D721Med (cell line): ENCODE measurements around the gene CAPSL.
"Not testable (repeated sequence)": the region's sequence is repeated elsewhere in the genome, so short reads cannot be mapped to it uniquely, and the experiment has no call there.

Experiments
- DNase-seq: peaks from one replicate; pipeline ENCODE4 v3.0.0; 2011; ENCODE audit warnings: low spot score; ENCODE audit not compliant: insufficient read length
- FAIRE-seq: peaks from 2 replicates; lab custom pipeline; 2011; peaks lifted over from hg19 to GRCh38; lab: Jason Lieb, UNC
- TF ChIP-seq, protein P1 (sequence below): IDR thresholded peaks from 2 replicates; pipeline ENCODE4 v1.5.1; 2012; ENCODE audit warnings: mild to moderate bottlenecking, control low read depth; ENCODE audit not compliant: insufficient read depth; ENCODE audit errors: missing control alignments

The CAPSL gene

DNA sequence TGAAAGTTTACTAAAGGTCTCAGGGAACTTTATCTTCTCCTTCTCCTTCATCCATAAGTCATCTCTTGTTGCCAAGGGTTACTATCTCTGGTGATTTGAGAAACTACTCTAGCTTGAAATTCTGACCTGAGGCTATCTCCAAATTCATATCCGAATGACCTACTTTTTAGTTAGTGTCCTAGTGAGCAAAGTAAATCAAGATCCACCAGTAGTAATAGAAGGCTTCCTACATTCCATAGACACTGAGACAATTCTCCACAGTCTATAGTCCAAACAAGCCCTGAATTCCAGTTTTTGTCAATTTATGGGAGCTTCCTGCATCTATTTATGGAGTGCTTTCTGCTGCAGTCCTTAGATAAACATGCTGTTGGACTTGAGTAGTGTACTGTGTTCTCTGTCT is 76.7 kb downstream of the CAPSL start:
- no peak for DNase-seq
- FAIRE-seq = no peak
- TF ChIP-seq, protein P1, sequence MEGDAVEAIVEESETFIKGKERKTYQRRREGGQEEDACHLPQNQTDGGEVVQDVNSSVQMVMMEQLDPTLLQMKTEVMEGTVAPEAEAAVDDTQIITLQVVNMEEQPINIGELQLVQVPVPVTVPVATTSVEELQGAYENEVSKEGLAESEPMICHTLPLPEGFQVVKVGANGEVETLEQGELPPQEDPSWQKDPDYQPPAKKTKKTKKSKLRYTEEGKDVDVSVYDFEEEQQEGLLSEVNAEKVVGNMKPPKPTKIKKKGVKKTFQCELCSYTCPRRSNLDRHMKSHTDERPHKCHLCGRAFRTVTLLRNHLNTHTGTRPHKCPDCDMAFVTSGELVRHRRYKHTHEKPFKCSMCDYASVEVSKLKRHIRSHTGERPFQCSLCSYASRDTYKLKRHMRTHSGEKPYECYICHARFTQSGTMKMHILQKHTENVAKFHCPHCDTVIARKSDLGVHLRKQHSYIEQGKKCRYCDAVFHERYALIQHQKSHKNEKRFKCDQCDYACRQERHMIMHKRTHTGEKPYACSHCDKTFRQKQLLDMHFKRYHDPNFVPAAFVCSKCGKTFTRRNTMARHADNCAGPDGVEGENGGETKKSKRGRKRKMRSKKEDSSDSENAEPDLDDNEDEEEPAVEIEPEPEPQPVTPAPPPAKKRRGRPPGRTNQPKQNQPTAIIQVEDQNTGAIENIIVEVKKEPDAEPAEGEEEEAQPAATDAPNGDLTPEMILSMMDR = no peak

DNA sequence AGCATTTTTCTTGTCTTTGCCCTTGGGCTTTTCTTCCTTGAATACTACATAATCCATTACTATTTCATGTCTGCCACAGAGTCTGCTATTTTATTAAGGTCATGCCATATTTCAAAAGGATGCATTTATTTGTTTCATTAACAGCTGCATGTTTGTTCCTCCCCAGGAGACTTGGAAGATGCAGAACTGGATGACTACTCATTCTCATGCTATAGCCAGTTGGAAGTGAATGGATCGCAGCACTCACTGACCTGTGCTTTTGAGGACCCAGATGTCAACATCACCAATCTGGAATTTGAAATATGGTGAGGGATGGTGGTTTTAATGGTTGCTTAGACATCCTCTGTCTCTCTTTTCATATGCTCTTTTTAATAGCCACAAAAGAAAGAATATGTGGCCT is 77.7 kb downstream of the CAPSL start:
- DNase-seq = no peak
- FAIRE-seq = no peak
- TF ChIP-seq, protein P1 = no peak

DNA sequence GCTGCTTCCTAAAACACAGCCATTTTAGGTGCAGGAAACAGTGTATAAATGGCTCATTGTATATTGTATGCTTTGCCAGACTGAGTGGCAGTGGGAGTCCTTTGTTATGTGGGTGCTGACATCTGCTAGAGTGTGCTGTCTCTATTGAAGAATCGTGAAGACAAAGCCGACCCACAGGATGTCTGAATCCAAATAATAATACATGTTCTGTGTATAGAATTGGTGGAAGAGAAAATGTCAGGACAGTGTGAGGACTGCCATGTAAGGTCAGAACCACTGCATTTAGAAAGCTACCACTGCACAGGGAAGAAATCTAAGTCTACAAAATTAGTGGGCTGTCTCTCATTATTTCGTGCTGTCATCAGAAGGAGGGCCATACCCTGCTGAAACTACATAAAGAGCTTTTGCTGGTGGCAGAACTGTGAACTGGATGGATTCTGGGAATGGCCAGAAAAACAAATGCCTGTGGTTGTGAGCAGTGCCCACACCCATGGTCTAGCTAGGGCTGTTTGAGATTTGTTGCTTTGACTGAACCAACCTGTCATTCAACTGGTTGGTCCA is 79.2 kb downstream of the CAPSL start:
- no peak for DNase-seq
- TF ChIP-seq, protein P1 = no peak
- no peak for FAIRE-seq

DNA sequence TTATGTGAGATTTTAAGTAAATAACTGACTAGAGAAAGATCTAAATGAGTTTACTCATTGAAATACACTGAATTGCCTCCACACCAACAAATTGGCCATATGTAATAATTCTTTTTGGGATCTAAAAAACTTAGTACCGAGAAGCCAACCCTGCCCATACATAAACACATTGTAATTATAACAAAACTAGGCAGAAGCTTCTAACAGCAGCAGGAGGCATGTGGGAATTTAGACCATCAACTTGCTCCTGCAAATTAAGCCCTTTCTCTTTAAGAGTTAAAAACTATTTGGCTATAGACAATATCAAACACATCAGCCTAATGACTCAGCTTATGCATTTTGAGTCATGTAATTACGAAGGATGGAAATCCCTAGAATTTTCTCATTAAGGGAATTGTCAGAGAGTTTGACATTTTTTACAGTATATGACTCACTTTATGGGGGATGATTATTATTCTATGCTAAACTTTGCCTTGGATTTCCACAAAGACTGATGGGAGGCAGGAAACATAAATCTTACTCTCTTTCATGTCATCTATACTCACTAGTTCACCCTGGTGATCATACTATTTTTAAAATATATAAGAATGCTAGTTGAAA is 80.7 kb downstream of the CAPSL start:
- DNase-seq = no peak
- no peak for FAIRE-seq
- TF ChIP-seq, protein P1 = no peak

DNA sequence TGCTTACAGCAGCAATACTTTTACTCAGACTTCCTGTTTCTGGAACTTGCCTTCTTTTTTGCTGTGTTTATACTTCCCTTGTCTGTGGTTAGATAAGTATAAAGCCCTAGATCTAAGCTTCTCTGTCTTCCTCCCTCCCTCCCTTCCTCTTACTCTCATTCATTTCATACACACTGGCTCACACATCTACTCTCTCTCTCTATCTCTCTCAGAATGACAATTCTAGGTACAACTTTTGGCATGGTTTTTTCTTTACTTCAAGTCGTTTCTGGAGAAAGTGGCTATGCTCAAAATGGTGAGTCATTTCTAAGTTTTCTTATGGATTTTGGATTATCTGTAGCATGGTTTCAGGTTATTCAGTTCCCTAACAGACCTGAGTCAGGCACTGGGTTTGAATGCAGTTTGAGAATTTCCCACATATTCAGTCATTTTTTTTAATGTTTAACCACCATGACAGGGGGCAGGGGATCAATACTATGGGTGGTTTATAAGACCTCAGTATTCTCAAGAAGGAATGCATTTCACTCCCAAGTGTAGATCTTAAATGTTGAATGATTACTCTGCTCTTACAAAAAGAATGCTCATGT is 81.6 kb downstream of the CAPSL start, which contains the start of gene IL7R:
Gene IL7R, plus strand, starts transcription at position 127 of the 587 bp plus-strand sequence. Its CDS starts 87 bp downstream, at position 214.
- FAIRE-seq (no peak), DNase-seq (no peak)
- TF ChIP-seq, protein P1 = no peak

DNA sequence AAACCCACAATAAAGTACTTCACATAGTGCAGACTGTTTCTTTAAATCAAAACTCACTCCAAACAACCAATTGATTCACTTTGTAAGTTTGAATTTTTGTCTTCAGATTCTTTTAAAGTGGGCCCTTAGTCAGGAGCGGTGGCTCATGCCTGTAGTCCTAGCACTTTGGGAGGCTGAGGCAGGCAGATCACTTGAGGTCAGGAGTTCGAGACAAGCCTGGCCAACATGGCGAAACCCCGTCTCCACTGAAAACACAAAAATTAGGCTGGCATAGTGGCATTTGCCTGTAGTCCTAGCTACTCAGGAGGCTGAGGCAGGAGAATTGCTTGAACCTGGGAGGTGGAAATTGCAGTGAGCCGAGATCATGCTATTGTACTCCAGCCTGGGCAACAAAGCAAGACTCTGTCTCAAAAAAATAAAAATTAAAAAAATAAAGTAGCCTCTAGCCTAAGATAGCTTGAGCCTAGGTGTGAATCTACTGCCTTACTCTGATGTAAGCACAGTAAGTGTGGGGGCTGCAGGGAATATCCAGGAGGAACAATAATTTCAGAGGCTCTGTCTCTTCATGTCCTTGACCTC is 82.1 kb downstream of the CAPSL start:
- not testable (repeated sequence) for DNase-seq, FAIRE-seq

DNA sequence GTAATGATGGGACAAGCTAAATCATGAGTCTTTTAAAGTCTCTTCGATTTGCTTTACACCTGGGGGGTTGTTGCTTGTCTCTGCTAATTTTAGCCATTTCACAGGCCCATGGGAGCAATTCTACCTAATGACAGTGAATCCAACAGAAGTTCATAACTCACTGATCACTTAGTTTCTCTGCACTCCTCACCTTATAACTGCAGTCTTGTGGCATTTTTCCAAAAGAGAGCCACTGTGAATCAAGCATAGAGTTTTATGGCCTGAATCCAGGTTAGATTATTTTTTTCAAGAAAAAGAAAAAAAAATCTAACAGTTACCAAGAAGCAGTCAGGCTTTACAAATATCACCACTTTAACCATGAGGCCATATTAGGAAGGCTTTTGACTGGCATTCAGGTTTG is 83.2 kb downstream of the CAPSL start:
- DNase-seq = no peak
- TF ChIP-seq, protein P1 = no peak
- no peak for FAIRE-seq
